Subcutaneous adipose tissue (tissue), 4 donors: ENCODE data around the gene GRPR. TPM values are rescaled to one million over a fixed set of nuclear protein-coding genes. Genes with fewer than 3 reads are reported as not detected.

ENCODE experiments used
- CTCF ChIP-seq: fragments of 450-650 bp; IDR thresholded peaks from one replicate; pipeline ENCODE4 v1.5.1; 2016; ENCODE audit warnings: low read depth, mild to moderate bottlenecking, control low read depth, antibody characterized with exemption, moderate library complexity
- total RNA-seq, 4 donors: library from RNA; depleted of rRNA; stranded (reverse); fragments of >200 nt; gene quantifications; one replicate each; pipeline ENCODE4 v1.1.0, GENCODE V29; 2016

Gene GRPR
- total RNA-seq, 4 donors from 2014 or later: not detected

GRCh38 chrX:16143968-16144367, 20.6 kb downstream of the GRPR start:
- TF ChIP-seq CTCF: no peak

- no peak for TF ChIP-seq CTCF
These were observed 21.1 kb downstream of the GRPR start for GRCh38 chrX:16144420-16144819.

GRCh38 chrX:16145656-16146055, 22.3 kb downstream of the GRPR start:
- no peak for TF ChIP-seq CTCF

- TF ChIP-seq CTCF: no peak
These were observed 25.5 kb downstream of the GRPR start for GRCh38 chrX:16148896-16149295.

- no peak for TF ChIP-seq CTCF
These were observed 32.3 kb downstream of the GRPR start for GRCh38 chrX:16155581-16156096.

- TF ChIP-seq CTCF: no peak
These were observed 33.4 kb downstream of the GRPR start for GRCh38 chrX:16156692-16157331.

GRCh38 chrX:16160729-16161128, 37.4 kb downstream of the GRPR start:
- no peak for TF ChIP-seq CTCF
